Measurements from ENCODE around the gene PNPLA6. TPM values are rescaled to one million over a fixed set of nuclear protein-coding genes. Genes with fewer than 3 reads are reported as not detected.

PNPLA6 gene
- total and polyA plus RNA-seq, 2 of the 13 experiments (the other 11 are each of a cell fraction or from before 2014, with no cell fraction given): 24.9 to 28.2 TPM

DNA sequence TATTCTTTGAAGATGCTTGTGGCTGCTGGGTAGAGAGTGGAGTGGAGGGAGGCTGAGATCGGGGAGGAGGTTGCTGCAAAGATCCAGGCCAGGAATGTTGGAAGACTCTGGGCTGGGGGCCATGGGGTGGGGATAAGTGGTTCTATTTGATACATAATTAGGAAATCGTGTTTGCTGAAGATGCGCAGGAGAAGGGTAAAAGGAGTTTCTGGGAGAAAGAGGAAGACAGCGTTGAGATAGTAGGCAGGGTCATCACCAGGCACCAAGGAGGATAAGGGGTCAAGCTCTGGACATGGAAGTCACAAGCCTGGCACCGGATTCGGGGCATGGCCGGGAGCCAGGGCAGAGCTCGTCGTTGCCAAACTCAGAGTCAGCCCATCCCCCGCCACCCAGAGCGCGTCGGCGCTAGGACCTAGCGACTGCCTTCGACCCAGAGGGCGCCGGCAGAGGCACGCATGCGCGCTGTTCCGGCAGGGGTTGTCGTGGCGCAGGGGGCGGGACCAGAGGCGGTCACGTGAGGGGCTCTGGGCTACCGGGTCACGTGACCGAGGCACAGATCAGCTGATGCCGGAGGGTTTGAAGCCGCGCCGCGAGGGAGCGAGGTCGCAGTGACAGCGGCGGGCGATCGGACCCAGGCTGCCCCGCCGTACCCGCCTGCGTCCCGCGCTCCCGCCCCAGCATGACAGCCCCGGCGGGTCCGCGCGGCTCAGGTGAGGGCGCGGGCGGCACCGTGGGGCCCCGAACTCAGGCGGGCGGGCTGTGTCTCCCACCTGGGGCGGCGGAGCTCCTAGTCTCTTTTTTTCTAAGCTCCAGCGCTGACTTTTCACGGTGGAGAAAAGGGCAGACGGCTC lies 13.2 kb upstream of the PNPLA6 start, which contains the start of gene MCOLN1 (continued):
- TF ChIP-seq, protein P1, sequence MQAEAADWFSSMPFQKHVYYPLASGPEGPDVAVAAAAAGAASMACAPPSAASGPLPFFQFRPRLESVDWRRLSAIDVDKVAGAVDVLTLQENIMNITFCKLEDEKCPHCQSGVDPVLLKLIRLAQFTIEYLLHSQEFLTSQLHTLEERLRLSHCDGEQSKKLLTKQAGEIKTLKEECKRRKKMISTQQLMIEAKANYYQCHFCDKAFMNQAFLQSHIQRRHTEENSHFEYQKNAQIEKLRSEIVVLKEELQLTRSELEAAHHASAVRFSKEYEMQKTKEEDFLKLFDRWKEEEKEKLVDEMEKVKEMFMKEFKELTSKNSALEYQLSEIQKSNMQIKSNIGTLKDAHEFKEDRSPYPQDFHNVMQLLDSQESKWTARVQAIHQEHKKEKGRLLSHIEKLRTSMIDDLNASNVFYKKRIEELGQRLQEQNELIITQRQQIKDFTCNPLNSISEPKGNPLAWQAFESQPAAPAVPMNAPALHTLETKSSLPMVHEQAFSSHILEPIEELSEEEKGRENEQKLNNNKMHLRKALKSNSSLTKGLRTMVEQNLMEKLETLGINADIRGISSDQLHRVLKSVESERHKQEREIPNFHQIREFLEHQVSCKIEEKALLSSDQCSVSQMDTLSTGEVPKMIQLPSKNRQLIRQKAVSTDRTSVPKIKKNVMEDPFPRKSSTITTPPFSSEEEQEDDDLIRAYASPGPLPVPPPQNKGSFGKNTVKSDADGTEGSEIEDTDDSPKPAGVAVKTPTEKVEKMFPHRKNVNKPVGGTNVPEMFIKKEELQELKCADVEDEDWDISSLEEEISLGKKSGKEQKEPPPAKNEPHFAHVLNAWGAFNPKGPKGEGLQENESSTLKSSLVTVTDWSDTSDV (CRISPR knock-in tag; IDR thresholded peaks at IDR 0.05): no peak
- TF ChIP-seq TARDBP (CRISPR knock-in tag; IDR thresholded peaks at IDR 0.05) (peak; percentile 87), PAF1 (CRISPR knock-in tag; IDR thresholded peaks at IDR 0.05) (no peak), SRSF9 (IDR thresholded peaks at IDR 0.05; ENCODE audit: borderline replicate concordance, insufficient read depth, low read depth, low read length, poor library complexity, severe bottlenecking) (no peak), JUNB (CRISPR knock-in tag; IDR thresholded peaks at IDR 0.05; ENCODE audit: borderline replicate concordance) (no peak), ZNF260 (CRISPR knock-in tag; IDR thresholded peaks at IDR 0.05; ENCODE audit: borderline replicate concordance, low read depth) (no peak), ZNF274 (CRISPR knock-in tag; IDR thresholded peaks at IDR 0.05) (peak; percentile 65), KMT2A (CRISPR knock-in tag; IDR thresholded peaks at IDR 0.05) (peak; percentile 70), GPN1 (CRISPR knock-in tag; IDR thresholded peaks at IDR 0.05; ENCODE audit: borderline replicate concordance) (no peak), EEA1 (CRISPR knock-in tag; IDR thresholded peaks at IDR 0.05; ENCODE audit: borderline replicate concordance) (no peak; the same call in 1 of the 2 replicates), SAFB2 (CRISPR knock-in tag; IDR thresholded peaks at IDR 0.05; ENCODE audit: borderline replicate concordance, low read depth) (no peak; the same call in 1 of the 2 replicates), DMAP1 (CRISPR knock-in tag; IDR thresholded peaks at IDR 0.05) (peak; percentile 87), NFIC (IDR thresholded peaks at IDR 0.05; ENCODE audit: low read length) (peak; percentile 64), SP1 (IDR thresholded peaks at IDR 0.05) (no peak), SP1 (CRISPR knock-in tag; IDR thresholded peaks at IDR 0.05) (peak; percentile 98)
- TF ChIP-seq, protein P2, sequence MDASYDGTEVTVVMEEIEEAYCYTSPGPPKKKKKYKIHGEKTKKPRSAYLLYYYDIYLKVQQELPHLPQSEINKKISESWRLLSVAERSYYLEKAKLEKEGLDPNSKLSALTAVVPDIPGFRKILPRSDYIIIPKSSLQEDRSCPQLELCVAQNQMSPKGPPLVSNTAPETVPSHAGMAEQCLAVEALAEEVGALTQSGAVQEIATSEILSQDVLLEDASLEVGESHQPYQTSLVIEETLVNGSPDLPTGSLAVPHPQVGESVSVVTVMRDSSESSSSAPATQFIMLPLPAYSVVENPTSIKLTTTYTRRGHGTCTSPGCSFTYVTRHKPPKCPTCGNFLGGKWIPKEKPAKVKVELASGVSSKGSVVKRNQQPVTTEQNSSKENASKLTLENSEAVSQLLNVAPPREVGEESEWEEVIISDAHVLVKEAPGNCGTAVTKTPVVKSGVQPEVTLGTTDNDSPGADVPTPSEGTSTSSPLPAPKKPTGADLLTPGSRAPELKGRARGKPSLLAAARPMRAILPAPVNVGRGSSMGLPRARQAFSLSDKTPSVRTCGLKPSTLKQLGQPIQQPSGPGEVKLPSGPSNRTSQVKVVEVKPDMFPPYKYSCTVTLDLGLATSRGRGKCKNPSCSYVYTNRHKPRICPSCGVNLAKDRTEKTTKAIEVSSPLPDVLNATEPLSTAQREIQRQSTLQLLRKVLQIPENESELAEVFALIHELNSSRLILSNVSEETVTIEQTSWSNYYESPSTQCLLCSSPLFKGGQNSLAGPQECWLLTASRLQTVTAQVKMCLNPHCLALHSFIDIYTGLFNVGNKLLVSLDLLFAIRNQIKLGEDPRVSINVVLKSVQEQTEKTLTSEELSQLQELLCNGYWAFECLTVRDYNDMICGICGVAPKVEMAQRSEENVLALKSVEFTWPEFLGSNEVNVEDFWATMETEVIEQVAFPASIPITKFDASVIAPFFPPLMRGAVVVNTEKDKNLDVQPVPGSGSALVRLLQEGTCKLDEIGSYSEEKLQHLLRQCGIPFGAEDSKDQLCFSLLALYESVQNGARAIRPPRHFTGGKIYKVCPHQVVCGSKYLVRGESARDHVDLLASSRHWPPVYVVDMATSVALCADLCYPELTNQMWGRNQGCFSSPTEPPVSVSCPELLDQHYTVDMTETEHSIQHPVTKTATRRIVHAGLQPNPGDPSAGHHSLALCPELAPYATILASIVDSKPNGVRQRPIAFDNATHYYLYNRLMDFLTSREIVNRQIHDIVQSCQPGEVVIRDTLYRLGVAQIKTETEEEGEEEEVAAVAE (CRISPR knock-in tag; IDR thresholded peaks at IDR 0.05; ENCODE audit: borderline replicate concordance): peak; percentile 80; the same call in 1 of the 2 replicates
- TF ChIP-seq, protein P3, sequence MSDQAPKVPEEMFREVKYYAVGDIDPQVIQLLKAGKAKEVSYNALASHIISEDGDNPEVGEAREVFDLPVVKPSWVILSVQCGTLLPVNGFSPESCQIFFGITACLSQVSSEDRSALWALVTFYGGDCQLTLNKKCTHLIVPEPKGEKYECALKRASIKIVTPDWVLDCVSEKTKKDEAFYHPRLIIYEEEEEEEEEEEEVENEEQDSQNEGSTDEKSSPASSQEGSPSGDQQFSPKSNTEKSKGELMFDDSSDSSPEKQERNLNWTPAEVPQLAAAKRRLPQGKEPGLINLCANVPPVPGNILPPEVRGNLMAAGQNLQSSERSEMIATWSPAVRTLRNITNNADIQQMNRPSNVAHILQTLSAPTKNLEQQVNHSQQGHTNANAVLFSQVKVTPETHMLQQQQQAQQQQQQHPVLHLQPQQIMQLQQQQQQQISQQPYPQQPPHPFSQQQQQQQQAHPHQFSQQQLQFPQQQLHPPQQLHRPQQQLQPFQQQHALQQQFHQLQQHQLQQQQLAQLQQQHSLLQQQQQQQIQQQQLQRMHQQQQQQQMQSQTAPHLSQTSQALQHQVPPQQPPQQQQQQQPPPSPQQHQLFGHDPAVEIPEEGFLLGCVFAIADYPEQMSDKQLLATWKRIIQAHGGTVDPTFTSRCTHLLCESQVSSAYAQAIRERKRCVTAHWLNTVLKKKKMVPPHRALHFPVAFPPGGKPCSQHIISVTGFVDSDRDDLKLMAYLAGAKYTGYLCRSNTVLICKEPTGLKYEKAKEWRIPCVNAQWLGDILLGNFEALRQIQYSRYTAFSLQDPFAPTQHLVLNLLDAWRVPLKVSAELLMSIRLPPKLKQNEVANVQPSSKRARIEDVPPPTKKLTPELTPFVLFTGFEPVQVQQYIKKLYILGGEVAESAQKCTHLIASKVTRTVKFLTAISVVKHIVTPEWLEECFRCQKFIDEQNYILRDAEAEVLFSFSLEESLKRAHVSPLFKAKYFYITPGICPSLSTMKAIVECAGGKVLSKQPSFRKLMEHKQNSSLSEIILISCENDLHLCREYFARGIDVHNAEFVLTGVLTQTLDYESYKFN (CRISPR knock-in tag; conservative IDR thresholded peaks at IDR 0.05): peak; percentile 59
- TF ChIP-seq, protein P4, sequence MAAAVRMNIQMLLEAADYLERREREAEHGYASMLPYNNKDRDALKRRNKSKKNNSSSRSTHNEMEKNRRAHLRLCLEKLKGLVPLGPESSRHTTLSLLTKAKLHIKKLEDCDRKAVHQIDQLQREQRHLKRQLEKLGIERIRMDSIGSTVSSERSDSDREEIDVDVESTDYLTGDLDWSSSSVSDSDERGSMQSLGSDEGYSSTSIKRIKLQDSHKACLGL (CRISPR knock-in tag; IDR thresholded peaks at IDR 0.05): no peak; the same call in 1 of the 2 replicates

Data from HepG2 (cell line).